Heart right ventricle (tissue), 16 donors: ENCODE data around the gene SMAD1. TPM values are rescaled to one million over a fixed set of nuclear protein-coding genes. Genes with fewer than 3 reads are reported as not detected.

ENCODE experiments used
- ATAC-seq, 8 donors: fragments of 200-7000 bp; cut with Tn5 transposase; one replicate each; pipeline ENCODE4 v1.9.1; 2020; ENCODE audit warnings: mild to moderate bottlenecking in 8 of 8, moderate library complexity in 8 of 8, moderate number of reproducible peaks in 1 of 8
- DNase-seq, 2 donors: peaks; one replicate each; pipeline ENCODE4 v3.0.0-alpha.2; 2020
- H3K27ac ChIP-seq, 10 donors: fragments of 200-600 bp; sonication (generic) in 2 of 10; one replicate each; pipeline versions ENCODE4 v1.5.0 to v1.8.0; 2020 to 2022; ENCODE audit warnings: mild to moderate bottlenecking in 3 of 10
- H3K27me3 ChIP-seq, 7 donors: fragments of 200-600 bp; one replicate each; pipeline ENCODE4 v1.8.0; 2021 to 2022; ENCODE audit warnings: mild to moderate bottlenecking in 2 of 7
- H3K36me3 ChIP-seq, 9 donors: fragments of 200-600 bp; sonication (generic) in 1 of 9; one replicate each; pipeline versions ENCODE4 v1.5.0 to v1.8.0; 2020 to 2022; ENCODE audit warnings: mild to moderate bottlenecking in 2 of 9
- H3K4me1 ChIP-seq, 9 donors: fragments of 200-600 bp; sonication (generic) in 1 of 9; one replicate each; pipeline versions ENCODE4 v1.5.0 to v1.8.0; 2020 to 2022; ENCODE audit warnings: mild to moderate bottlenecking in 4 of 9
- H3K4me3 ChIP-seq, 10 donors: fragments of 200-600 bp; sonication (generic) in 2 of 10; one replicate each; pipeline versions ENCODE4 v1.5.0 to v1.8.0; 2020 to 2022; ENCODE audit warnings: mild to moderate bottlenecking in 7 of 10, moderate library complexity in 2 of 10
- H3K9me3 ChIP-seq, 11 donors: fragments of 200-600 bp in 10 of 11; sonication (generic) in 2 of 11; one replicate each; pipeline versions ENCODE4 v1.5.0 to v1.8.0; 2013 to 2022; ENCODE audit warnings: mild to moderate bottlenecking in 2 of 11, control low read depth in 1 of 11, moderate library complexity in 1 of 11
- CTCF ChIP-seq, 9 donors: fragments of 200-600 bp; sonication (generic) in 2 of 9; IDR thresholded peaks; one replicate each; pipeline versions ENCODE4 v1.5.0 to v1.8.0; 2021 to 2022; ENCODE audit warnings: antibody characterized with exemption in 9 of 9, mild to moderate bottlenecking in 5 of 9, moderate library complexity in 1 of 9
- WGBS, 2 donors: extraction: QIAGEN DNeasy Blood & Tissue Kit; methylation state at CpG; one replicate each; pipeline ENCODE4 v1.1.7; 2013; ENCODE audit warnings: inconsistent platforms in 1 of 2; 5-methylcytosine and 5-hydroxymethylcytosine counted together
- intact Hi-C, 10 donors: fragments of 100-400 bp; cut with DNase I; formaldehyde crosslinking; loops; one replicate each; pipeline versions ENCODE4 v1.11.1 to v1.14.2; 2022
- polyA plus RNA-seq, 2 donors: library from polyadenylated mRNA; stranded (reverse); fragments of 200-250 nt; gene quantifications; one replicate each; pipeline ENCODE4 v1.2.3, GENCODE V29; 2013
- total RNA-seq, 10 donors: library from RNA; stranded (reverse); fragmentation: NEBNext Ultra II Directional in 3 of 10; extraction: Animal tissue kit (Norgen Biotek cat#: 25700) in 3 of 10; gene quantifications; one replicate each; pipeline versions ENCODE4 v1.2.1 to v1.2.4, GENCODE V29; 2021 to 2023
- donor health status: Arrhythmogenic right ventricular cardiomyopathy.
- donor health status: ischemic (EF 13 %, LVEDD 7.1; RV severe dilation, severe dysfunction).
- donor health status: healthy with polysubstance abuse.
- donor health status: DM: no; HTN: yes; CAD: no.
- donor health status: DM: no; HTN: no; CAD: no.
- donor health status: ischemic (EF 25% LVEDD 6.9; RV normal size, moderate dysfunction).
- donor health status: ischemic (EF 25% LVEDD 5.7; RV mildly dilated, moderate dysfunction).
- donor health status: healthy.
- donor health status: DM: yes; HTN: yes; CAD: no.
- donor health status: Ischemic cardiomyopathy.
- donor health status: ischemic (EF 35%, LVEDD 5.7; RV mildly dilated, moderate dysfunction).
- donor health status: nonischemic (EF 11% LVEDD 7.7; RV severe dilation, severe dysfunction).
- donor health status: DM: yes; HTN: yes; CAD: no.
- donor health status: PGD.
- donor health status: ischemic (EF 29% LVEDD 5.4; RV normal size, mild dysfunction).
- donor health status: nonischemic (EF 23%, LVEDD 6.1; RV moderate dilation, normal function).

The SMAD1 gene
- total and polyA plus RNA-seq, 12 donors, result 2.6 to 19.4 (median 14.8) TPM

GRCh38 chr4:145541346-145541745 is 59.7 kb downstream of the SMAD1 start:
- Histone ChIP-seq H3K27me3 (no peaks in the 10 kb centered on the region), H3K4me3 (no peak overlapping the region), H3K36me3 (peaks cover 0 to 28% (median 7%) of the 10 kb centered on the region in 9 donors), H3K27ac (peak overlapping the region in 5 of 10 donors; percentile 9 to 60 (median 18)), H3K9me3 (no peaks in the 10 kb centered on the region), H3K4me1 (peaks cover 0 to 83% (median 50%) of the 10 kb centered on the region in 9 donors)
- ATAC-seq (peak in 5 of 8 donors; percentile 29 to 45 (median 42)), DNase-seq (no peak)
- 58 to 65% methylated on average over 4 of the region's 4 CpGs for WGBS, 2 donors
- no peak for TF ChIP-seq CTCF (IDR thresholded peaks at IDR 0.05)
- intact Hi-C loops, result no loop called here

- ATAC-seq (no peak), DNase-seq (no peak)
- TF ChIP-seq CTCF (IDR thresholded peaks at IDR 0.05), result no peak
- Histone ChIP-seq H3K4me1 (peaks cover 0 to 57% (median 28%) of the 10 kb centered on the region in 9 donors), H3K9me3 (no peaks in the 10 kb centered on the region), H3K36me3 (peaks cover 0 to 56% (median 7%) of the 10 kb centered on the region in 9 donors), H3K27me3 (no peaks in the 10 kb centered on the region), H3K4me3 (no peak overlapping the region), H3K27ac (peak overlapping the region in 6 of 10 donors; percentile 7 to 63 (median 45))
- WGBS, 2 donors, result 57 to 73% methylated on average over 1 of the region's 1 CpG
- intact Hi-C loops, result loop anchor here in 4 of 10 donors (5.0 kb wide), 3 partner anchors 43 to 63 kb away; partner anchors contain the start of gene SMAD1 (in 2 of the 4)
Observed at GRCh38 chr4:145545031-145545430, 63.4 kb downstream of the SMAD1 start.

- intact Hi-C loops, result loop anchor here in 4 of 10 donors (5.0 kb wide), 3 partner anchors 43 to 63 kb away; partner anchors contain the start of gene SMAD1 (in 2 of the 4)
- Histone ChIP-seq H3K36me3 (peaks cover 0 to 53% (median 7%) of the 10 kb centered on the region in 9 donors), H3K27ac (peak overlapping the region in 7 of 10 donors; percentile 9 to 63 (median 31)), H3K4me1 (peaks cover 0 to 51% (median 24%) of the 10 kb centered on the region in 9 donors), H3K9me3 (no peaks in the 10 kb centered on the region), H3K4me3 (no peak overlapping the region), H3K27me3 (no peaks in the 10 kb centered on the region)
- ATAC-seq (peak in 7 of 8 donors; percentile 61 to 81 (median 75)), DNase-seq (peak in 1 of 2 donors; percentile 34)
- no peak for TF ChIP-seq CTCF (IDR thresholded peaks at IDR 0.05)
Observed at GRCh38 chr4:145545538-145546174, 64.0 kb downstream of the SMAD1 start.

GRCh38 chr4:145546175-145546915 is 64.7 kb downstream of the SMAD1 start:
- ATAC-seq (peak in 4 of 8 donors; percentile 35 to 67 (median 58)), DNase-seq (peak in 1 of 2 donors; percentile 9)
- H3K27ac ChIP-seq, result peak overlapping the region in 8 of 10 donors; percentile 9 to 63 (median 26)
- no peak for TF ChIP-seq CTCF (IDR thresholded peaks at IDR 0.05)
- intact Hi-C loops, result loop anchor here in 4 of 10 donors (5.0 kb wide), 3 partner anchors 44 to 64 kb away; partner anchors contain the start of gene SMAD1 (in 2 of the 4)
- H3K9me3 ChIP-seq, result no peaks in the 10 kb centered on the region
- H3K4me1 ChIP-seq, result peaks cover 0 to 50% (median 20%) of the 10 kb centered on the region in 9 donors
- H3K27me3 ChIP-seq, result no peaks in the 10 kb centered on the region
- 56 to 67% methylated on average over 7 of the region's 7 CpGs for WGBS, 2 donors
- peaks cover 0 to 53% (median 7%) of the 10 kb centered on the region in 9 donors for H3K36me3 ChIP-seq
- H3K4me3 ChIP-seq, result no peak overlapping the region
